ENCODE data around the gene CD274.
"Not testable (repeated sequence)": the region's sequence is repeated elsewhere in the genome, so short reads cannot be mapped to it uniquely, and the experiment has no call there.

CD274 gene

DNA sequence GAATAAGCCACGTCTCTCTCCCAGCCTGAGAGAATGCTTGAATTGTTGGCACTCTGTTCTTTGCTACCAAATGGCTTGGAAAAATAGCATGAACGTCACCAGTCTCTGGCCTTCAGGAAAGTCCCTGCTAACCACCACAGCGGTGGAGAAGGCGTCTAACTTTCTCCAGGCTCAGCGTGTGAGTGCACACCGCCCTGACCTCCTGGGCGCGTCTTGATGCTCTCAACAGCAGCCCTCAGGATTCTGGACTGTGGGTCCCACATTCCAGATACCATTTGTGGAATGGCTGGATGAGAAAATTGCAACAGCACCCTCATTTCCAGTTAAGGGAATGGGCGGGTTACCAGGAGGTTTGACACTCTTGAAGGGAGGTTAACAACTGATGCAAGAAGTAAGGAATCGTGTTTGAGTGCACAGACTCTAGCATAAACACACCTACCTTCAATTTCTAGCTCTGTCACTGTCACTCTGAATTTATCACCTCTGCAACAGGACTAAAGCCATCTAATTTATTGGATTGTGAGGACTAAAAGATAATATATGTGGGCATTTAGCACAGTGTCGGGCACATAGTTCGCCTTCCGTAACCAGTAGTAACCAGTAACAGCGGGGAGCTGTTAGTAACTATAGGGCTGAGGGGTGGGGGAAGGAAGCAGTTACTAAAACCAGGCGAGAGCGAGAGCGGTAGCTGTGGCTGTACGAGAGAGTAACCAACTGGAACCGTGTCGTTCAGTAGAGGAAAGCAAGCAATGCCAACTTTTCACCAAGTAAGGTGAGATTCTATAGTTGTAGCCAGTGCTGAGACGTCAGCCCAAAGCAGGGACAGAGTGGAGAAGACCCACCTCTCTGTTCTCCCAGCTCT is 11.8 kb upstream of the CD274 start:
- peak; percentile 52 for DNase-seq

DNA sequence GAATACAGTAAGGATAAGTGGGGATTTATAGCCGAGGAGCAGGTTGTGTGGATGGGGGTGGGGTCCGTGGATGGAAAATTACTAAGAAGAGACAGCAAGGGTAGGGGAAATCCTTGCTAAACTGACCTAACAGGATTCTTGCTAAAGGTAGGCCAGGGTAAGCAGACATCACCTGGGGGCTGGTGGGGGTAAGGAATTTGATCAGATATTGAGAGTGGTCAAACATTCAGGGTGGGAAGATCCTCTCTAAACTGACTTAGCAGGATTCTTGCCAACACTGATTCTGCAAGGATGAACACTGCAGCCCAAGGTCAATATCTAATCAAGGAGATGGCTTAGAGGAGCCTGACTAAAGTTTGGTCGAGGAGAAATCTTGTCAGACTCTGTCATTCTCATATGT is 9.9 kb upstream of the CD274 start:
- no peak for DNase-seq

DNA sequence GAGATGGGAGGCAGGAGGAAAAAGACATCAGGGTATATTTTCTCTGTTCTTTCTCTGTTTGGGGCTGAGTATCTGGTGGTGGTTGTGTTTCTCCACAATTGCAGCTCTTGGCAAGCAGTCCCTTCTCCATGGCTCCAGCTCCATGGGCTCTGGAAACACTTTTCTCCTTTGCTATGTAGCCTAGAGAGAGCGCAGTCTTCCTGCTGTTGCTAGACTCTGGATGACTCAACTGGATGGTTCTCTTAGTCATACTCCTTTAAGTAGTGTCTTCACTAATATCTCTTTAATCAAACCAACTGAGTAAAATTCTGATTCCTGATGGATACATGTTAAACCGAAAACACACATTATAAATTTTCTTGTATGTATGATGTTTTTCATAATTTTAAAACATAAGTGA is 9.3 kb upstream of the CD274 start:
- DNase-seq = no peak

DNA sequence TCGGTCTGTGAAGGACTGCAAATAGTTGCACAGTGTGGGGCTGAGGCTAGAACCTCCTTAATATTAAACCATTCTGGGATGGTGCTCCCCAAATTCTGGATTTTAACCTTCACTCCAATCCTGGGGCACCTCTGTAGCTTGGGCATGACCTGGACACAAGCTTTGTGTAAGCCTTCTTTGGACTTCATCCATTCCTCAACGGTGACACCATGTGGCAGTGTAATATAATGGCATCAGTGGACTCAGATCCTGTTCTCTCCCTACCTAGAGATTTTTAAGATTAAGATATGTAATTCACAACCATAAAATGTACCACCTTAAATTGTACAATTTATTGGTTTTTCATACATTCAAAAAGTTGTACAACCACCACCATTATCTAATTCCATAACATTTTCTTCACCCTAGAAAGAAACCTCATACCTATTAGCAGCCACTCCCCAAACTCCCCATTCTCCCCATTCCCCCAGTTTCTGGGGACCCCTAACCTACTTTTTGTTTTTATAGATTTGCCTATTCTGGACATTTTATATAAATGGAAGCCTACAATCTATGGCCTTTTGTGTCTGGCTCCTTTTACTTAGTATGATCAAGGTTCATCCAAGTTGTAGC is 7.8 kb upstream of the CD274 start:
- no peak for DNase-seq

DNA sequence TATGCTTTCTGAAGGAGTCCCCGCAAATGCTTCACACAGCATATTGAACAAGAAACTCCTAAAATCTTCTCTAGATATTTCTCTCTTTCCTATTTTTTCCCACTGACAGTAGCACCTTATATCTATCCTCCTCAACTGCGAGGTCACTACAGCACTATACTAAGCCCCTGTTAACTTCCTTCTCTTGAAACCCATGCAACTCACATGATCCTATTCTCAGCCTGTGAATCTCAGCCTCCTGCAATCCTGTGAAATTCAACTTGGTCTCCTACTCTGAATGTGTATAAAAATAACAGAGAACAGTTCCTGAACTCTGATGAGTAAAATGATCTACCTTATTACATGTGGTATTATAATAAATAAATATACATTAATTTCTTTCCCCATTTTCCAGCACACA is 6.5 kb upstream of the CD274 start:
- no peak for DNase-seq

DNA sequence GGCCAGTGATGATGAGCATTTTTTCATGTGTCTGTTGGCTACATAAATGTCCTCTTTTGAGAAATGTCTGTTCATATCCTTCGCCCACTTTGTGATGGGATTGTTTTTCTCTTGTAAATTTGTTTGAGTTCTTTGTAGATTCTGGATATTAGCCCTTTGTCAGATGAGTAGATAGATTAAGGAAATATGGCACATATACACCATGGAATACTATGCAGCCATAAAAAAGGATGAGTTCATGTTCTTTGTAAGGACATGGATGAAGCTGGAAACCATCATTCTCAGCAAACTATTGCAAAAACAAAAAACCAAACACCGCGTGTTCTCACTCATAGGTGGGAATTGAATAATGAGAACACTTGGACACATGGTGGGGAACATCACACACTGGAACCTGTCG is 5.2 kb upstream of the CD274 start:
- not testable (repeated sequence) for DNase-seq

DNA sequence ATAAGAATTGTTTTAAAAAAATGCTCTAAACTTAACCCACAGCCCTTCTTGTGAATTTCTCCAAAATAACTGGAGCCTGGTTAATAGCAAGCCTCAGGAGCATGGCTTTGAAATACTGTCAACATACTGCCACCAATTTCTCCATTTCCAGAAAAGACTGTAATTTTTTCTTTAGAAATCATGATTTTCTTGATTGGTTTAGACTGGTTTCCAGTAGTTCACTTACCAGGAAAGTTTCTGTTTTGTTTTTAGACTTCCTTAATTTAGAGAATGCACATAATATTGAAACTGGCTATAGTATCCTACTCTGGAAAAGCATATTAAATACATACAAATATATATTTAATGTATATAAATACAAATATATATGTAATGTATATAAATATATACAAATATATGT is 4.5 kb upstream of the CD274 start:
- DNase-seq = no peak

DNA sequence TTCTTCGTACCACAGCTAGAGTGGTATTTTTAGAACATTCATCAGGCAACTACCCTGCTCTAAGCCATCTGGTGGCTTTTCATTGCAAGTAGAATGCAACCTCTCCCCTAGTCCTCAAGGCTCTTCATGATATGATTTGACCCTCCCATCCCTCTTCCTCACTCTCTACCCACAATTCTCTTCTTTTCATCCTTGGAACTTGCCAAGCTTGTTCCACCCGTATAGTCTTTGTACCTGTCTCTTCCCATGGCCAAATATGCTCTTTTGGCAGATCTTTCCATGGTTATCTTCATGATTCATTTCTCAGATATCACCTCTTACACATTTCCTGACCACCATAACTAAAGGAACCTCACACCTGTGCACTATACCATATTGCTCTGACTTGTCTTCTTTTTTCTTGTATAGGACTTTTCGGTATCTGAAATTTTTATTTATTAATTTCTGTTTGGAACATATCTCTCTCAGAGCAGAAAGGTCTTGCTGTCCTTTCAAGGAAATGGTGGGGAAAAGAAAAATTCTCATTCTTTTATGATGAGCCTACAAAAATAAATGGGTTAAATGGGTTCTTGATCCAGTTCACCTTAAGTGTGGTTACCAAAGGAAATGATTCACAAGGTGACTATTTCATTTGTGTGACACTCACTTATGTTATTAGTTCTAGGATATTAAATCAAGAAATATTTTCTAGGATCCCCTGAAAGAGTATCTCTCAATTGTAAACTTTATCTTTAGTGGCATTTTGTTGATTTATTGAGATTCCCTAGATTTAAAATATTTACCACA is 3.7 kb upstream of the CD274 start:
- no peak for DNase-seq

DNA sequence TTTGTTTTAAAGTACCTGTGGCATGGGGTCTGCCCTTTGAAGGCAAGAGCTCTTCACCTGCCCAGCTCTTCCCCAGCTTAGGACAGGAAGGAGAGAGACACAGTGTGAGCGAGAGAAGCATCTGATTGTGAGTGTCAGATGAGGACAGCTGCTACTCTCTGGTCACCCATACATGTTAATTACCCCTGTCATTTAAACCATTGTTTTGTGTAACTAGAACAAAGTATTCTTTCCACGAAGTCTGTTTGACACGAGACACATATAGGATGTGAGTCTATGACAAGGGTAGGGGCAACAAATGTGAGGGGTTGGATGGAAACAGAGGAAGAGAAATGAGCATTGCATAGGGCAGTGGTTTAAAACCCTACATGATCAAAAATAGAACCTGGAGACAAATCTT is 3.0 kb upstream of the CD274 start:
- no peak for DNase-seq

DNA sequence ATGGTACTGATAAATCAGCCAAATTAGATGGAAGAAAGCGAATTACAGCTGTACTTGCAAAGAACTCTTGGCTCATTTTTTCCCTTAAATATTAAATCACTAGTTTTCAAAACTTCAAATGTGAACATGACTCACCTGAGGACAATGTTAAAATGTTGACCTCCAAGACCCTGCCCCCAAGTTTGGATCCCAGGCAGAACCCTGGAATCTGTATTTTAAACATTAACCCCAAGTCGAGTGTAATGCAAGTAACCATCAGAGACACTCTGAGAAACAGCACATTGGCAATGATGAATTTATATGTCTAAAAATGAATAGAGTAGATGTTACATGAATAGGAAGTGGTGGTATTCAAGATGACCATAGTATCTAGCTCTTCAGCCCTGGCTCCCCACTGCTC is 2.3 kb upstream of the CD274 start:
- no peak for DNase-seq

DNA sequence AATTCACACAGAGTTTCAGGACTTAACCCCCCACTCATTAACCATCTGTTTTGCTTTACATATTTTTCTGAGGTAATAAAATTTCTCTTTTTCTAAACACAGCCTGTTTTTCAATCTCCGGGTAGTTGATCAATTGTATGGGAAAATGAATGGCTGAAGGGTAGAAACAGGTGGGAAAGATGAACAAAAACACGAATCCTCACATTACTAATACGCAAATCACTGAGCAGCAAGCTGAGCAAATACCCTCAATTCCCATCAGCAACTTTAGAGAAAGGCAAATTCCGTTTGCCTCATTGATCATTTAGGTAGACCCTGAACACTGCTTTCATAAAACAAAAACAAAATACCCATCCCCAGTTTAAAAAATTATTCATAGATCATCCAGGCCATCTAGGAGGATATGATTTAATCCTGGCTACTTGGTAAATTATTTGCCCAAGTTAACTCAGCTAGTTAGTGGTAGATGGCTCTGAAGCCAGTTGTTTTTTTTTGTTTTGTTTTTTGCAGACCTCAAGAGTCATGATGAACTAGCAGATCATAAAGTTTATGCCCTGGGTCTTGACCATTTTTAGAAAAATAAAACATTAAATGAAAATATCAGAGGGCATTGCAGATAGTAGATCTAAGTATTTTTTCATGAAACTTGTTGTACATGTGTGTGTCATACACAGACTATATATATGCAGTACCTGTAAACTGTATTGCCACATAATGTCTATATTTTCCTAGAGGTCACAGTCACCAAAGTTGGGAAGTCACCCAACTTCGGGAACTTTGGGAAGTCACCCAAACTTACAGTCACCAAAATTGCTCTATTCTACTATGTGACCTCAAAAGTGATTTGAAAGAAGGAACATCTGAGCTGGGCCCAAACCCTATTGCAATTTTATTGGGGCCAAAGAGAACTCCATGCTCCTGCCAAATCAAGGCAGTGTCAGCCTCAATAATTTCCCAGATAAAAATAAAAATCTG is 1.6 kb upstream of the CD274 start:
- no peak for DNase-seq

DNA sequence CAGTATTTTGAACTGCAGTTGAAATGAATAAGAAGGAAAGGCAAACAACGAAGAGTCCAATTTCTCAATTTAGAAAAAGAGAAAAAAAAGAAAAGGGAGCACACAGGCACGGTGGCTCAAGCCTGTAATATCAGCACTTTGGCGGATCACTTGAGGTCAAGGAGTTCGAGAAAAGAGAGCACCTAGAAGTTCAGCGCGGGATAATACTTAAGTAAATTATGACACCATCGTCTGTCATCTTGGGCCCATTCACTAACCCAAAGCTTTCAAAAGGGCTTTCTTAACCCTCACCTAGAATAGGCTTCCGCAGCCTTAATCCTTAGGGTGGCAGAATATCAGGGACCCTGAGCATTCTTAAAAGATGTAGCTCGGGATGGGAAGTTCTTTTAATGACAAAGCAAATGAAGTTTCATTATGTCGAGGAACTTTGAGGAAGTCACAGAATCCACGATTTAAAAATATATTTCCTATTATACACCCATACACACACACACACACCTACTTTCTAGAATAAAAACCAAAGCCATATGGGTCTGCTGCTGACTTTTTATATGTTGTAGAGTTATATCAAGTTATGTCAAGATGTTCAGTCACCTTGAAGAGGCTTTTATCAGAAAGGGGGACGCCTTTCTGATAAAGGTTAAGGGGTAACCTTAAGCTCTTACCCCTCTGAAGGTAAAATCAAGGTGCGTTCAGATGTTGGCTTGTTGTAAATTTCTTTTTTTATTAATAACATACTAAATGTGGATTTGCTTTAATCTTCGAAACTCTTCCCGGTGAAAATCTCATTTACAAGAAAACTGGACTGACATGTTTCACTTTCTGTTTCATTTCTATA is 602 bp upstream of the CD274 start:
- DNase-seq = no peak

DNA sequence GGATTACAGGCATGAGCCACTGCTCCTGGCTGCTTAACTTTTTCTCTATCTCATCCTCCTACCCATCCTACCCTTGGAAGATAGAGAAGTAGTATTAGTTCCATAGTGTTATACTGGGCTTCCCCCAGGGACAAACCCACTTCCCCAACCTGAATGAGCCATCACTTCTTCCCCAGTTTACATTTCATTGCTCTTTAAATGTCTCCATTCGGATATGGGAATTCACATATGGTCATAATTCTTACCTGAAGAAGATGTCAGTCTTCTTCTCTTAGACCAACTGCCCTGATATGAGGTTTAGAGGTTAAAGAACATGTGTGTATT is 1.9 kb downstream of the CD274 start:
- no peak for DNase-seq

DNA sequence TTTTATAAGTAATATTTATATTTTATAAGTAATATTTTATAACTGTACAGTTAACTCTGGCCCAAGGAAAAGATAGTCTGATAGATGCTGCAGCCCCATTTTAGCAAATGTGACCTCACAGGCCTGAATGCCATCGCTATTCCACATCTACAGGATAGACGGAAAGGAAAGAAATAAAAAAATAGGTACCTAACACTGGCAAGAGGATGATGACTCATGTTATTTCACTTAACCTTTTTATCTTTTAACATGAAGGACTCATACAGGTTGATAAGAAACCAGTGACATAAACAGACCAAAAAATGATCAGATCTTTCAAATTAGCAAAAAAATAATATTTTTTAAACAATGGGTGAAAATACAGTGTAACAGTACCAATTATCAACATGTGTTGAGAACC is 2.7 kb downstream of the CD274 start:
- DNase-seq = no peak

DNA sequence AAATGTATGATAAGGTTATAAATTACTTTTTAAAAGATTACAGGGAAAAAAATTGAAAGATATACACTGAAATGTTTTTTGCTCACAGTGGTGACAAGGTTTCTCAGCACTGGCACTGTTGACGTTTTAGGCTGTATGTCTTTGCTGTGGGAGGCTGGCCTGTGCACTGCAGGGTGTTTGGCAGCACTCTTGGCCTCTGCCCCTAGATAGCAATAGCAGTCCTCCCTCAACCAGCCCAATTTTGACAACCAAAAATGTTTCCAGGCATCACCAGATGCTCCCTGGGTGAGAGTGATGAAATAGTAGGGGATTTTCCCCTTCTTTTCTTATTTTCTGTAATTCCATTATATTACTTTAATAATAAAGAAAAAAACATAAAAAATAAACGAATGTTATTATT is 3.3 kb downstream of the CD274 start:
- DNase-seq = no peak

DNA sequence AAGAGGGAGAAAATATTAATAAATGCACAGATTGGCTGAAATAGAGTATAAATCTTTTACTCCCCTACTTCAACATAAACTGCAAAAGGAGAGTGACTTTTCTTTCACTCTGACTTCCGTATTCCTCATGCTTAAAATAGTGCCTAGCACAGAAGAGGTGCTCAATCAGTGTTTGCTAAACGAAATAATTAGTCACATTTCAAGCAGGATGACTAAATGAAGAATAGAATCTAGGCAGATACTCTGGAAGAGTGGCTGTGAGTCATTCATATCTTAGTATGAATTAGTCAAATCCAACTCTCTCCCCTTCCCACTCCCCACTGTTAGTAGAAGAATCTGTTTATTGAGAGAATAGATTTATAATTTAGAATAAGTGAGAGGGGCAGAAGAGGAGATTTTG is 4.8 kb downstream of the CD274 start:
- DNase-seq = no peak

DNA sequence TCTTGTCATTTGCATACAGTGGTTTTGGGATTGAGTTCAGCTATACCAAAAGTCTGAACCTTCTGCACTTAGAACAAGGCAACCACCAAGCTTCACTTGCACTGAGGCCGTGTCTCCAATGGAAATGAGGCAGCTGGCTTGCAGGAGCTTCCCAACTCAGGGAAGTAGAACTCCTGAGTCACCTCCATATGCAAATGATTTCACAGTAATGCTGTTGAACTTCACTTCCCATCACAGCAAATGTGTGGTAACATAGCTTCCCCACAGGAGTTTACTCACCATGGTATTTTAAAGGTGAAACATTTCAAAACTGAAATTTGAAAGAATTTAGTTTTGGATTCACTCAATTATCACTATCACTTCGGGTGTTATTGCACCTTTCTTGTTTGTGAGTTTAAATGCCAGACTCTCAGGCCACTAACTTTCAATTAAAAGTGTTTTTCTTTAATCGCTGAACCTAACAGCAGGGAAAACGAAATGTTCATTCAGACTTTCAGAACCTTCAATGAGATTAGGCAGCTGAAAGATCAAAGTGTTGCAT is 9.0 kb downstream of the CD274 start:
- DNase-seq = no peak

DNA sequence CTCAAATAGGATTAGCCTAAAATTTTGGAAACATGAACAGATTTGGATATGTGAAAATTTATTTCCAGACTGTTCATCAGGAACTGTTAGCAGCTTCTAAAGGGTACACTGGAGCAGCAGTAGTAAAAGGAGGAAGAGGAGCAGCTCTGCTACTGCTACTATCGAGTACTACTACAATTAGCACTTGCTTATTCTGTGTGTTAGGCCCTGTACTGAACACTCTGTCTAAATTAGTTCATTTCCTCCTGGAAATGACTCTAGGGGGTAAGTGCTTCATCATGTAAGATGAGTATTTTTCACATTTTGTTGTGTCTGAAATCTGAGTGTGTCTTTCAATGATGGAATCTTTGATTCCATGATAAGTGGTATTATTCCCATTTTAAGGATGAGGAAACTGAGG is 9.8 kb downstream of the CD274 start:
- no peak for DNase-seq

DNA sequence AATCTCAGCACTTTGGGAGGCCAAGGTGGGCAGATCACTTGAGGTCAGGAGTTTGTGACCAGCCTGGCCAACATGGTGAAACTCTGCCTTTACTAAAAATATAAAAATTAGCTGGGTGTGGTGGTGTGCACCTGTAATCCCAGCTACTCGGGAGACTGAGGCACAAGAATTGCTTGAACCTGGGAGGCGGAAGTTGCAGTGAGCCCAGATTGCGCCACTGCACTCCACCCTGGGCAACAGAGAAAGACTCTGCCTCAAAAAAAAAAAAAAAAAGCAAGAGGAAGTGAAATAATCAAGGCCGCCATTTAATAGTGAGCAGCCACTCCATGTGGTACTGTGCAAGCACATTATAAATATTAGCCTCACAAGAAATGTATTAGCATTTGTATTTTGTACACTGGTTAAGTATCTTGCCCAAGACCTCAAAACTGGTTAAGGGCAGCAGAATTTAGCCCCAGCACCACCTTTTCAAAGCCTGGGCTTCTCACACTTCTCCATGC is 14.5 kb downstream of the CD274 start:
- not testable (repeated sequence) for DNase-seq

DNA sequence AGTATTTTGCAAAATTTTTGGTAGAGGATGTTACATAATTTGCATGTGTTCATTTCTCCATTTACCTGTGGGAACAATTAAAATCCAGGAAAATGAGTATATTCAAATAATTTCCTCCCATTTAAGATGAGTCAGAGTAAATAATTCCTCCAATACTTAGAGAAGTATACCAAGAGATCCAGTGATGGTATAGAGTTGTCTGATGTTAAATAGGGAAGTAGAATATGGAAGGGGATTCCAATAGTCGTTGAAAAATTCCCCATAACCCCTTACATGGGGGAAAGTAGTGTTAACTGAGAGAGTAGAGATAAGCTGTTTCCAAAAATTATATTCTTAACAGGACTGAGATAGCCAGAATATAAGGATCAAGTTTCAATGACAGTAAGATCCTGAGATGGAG is 15.7 kb downstream of the CD274 start:
- DNase-seq = no peak

DNA sequence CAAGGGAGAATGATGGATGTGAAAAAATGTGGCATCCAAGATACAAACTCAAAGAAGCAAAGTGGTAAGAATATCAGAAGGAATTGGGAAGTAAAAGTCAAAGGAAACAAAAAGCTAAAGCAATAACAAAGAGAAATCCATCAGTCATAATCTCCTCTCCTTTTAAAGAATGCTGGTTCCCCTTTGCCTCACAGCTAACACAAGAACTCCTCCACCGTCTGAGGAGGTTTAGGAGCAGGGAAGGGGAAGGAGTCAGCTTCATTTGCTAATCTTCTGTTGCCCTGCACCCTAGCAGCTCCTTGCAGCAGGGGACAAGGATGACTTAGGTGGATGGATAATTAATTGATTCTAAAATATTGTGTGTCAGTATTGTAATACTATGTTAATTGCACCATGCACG is 16.4 kb downstream of the CD274 start:
- no peak for DNase-seq

DNA sequence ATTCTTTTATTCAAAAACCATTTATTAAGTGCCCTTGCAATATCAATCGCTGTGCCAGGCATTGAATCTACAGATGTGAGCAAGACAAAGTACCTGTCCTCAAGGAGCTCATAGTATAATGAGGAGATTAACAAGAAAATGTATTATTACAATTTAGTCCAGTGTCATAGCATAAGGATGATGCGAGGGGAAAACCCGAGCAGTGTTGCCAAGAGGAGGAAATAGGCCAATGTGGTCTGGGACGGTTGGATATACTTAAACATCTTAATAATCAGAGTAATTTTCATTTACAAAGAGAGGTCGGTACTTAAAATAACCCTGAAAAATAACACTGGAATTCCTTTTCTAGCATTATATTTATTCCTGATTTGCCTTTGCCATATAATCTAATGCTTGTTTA is 18.5 kb downstream of the CD274 start:
- no peak for DNase-seq
